GM21737 (cell line): ENCODE results near the gene SPACA9.

ENCODE experiments used
- ATAC-seq: cut with Tn5 transposase; IDR thresholded peaks from one replicate; pipeline ENCODE4 v1.9.1; 2021; ENCODE audit warnings: mild to moderate bottlenecking, moderate library complexity; ENCODE audit not compliant: unreplicated experiment

Gene SPACA9

GRCh38 chr9:132888151-132888550 is 9.5 kb downstream of the SPACA9 start:
- ATAC-seq = no peak

DNA sequence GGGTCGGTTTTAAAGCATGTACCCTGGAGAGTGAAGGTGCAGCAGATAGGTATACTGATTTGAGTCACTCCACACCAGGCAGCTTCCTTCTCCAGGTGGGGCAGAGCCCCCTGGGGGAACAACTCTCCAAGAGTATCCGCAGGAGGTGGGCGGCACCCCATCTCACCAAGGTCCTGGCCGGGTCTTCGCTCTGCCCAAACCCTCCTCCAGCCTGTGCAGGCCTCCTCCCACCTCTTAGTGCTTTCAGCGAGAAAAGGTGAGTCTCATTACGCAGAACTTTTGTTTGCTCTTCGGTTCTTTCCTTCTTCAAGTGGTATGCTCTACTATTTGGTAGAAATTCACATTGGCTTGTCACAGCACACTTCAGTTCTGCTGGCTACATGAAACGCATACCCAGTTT is 13.7 kb downstream of the SPACA9 start:
- no peak for ATAC-seq

- ATAC-seq = no peak
These were observed 15.6 kb downstream of the SPACA9 start for GRCh38 chr9:132894346-132894745.

GRCh38 chr9:132894862-132895835 is 16.5 kb downstream of the SPACA9 start:
- ATAC-seq = no peak

DNA sequence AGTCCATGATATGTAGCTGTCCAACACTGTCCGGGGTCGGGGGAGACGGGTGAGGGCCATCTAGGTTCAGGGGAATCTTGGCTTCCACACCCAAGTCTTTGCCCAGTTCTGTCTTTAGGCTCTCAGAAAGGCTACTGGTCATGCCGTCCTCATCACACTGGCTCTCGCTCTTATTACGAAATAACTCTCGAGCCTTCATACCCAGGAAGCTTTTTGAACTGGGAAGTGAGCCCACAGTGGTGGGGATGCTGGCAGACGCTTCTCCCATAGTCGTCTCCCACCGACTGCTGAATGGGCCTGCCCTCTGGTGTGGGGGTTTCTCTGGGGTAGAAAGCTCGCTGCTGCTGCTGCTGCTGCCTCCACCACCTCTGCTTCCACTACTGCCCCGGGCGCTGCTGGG is 17.6 kb downstream of the SPACA9 start:
- no peak for ATAC-seq

- ATAC-seq = no peak
These were observed 18.2 kb downstream of the SPACA9 start for GRCh38 chr9:132896906-132897305.

GRCh38 chr9:132898051-132898450 is 19.4 kb downstream of the SPACA9 start:
- no peak for ATAC-seq

DNA sequence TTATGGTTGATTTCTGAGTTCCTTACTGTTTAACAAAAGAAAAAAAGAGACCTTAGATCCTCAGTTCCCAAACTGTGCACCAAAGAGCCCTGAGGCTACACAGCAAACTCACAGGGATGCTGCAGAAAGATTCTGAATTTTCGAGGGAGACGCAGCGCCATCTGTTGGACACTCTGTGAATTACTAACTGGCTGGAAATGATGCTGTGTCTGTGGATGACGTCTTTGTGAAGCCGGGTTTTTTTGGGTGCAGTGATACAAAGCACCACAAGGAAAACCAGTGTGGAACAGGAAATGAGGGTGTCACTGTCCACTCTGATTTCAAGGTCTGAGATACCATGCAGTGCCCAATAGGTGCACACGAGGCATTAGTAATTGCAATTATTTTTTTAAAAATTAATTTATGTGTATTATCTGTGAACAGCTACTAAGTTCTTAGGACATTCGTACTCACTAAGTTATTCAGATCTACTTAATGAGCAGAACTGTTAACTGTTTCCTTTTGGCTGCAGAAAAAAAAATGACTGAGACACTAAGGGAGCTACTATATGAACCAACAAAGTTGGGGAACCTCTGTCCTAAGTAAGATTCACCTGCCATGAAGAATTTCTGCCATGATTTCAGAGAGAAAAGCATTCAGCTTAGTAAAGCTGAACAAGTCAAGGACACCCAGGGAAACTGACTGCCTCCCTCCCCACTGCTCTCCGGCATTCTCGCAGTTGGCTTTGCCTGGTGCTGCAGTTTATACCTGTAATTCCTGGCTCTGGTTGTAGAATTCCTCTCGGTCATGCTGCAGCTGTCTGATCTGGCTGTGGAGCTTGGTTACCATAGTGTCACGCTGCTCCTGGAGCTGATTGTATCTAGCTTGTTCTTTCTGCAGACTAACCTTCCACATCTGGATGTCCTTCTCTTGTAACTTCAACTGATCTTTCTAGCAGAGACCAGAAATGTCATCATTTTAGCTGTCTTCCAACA is 23.4 kb downstream of the SPACA9 start:
- no peak for ATAC-seq

- ATAC-seq = no peak
These were observed 25.1 kb downstream of the SPACA9 start for GRCh38 chr9:132903574-132904492.

- ATAC-seq = no peak
These were observed 27.0 kb downstream of the SPACA9 start for GRCh38 chr9:132905726-132906125.

GRCh38 chr9:132908635-132909034 is 29.9 kb downstream of the SPACA9 start:
- no peak for ATAC-seq

- ATAC-seq = no peak
These were observed 30.6 kb downstream of the SPACA9 start for GRCh38 chr9:132909311-132909710.

- ATAC-seq = no peak
These were observed 31.7 kb downstream of the SPACA9 start for GRCh38 chr9:132910376-132910775.

DNA sequence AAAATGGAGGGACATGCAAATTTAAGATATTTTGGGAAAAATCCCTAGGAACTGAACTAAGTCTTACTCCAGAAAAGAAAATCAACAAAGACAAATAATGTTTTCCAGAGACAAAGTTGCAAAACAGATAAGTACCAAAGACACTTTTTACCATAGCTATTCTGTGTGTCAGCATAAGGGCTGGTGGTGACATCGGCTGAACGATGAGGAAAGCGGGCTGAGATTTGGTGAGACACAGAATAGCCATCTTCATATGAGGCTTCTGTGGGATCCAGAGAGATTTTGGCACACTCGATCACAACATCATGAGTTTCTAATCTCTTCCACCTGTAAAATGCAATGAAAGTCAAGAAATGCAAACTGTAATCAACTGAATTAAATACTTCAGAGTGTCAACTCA is 33.4 kb downstream of the SPACA9 start:
- no peak for ATAC-seq

GRCh38 chr9:132914924-132915323 is 36.2 kb downstream of the SPACA9 start:
- no peak for ATAC-seq

- no peak for ATAC-seq
These were observed 41.0 kb downstream of the SPACA9 start for GRCh38 chr9:132919614-132920268.

DNA sequence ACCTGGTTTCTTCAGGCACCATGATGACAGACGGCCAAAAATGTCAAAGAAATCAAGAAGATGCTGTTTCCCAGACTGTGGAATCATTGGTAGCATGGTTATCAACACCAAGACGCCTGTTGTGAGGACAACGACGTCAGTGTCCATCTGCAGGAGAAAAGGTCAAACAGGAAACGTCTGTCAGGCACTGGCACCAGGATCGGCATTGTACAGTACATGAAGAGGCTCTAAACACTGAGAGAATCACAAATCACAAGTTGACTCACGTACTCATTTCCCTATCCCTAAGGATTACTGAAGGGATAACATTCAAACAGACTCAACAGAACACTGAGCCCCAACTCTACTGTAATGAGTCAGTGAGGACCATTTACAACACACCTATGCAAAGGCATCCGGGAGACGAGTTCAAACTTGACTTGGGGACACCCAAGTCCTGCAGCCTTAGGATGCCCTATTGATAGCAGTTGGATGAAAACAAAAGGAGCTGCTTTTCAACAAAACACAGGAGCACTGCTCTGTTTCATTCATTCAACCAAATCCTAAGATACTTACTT is 44.7 kb downstream of the SPACA9 start:
- no peak for ATAC-seq

DNA sequence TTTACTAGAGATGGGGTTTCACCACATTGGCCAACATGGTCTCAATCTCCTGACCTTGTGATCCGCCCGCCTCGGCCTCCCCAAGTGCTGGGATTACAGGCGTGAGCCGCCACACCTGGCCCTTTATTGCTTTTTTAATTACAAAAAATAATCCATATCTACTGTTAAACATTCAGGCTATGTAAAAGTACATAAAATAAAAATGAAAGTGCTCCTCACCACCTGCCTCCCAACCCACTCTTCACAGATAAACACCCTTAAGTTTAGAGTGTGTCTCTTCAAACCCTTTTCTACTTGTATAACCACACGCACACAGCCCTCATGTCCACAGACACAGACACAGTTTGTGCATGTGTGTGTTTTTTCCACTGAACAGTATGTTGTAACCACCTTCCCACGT is 49.0 kb downstream of the SPACA9 start:
- no peak for ATAC-seq

GRCh38 chr9:132931178-132931735 is 52.6 kb downstream of the SPACA9 start:
- ATAC-seq = no peak
